ENCODE data around the gene HOXC10. TPM values are rescaled to one million over a fixed set of nuclear protein-coding genes. Genes with fewer than 3 reads are reported as not detected.

HOXC10 gene
- total and polyA plus RNA-seq, 3 experiments from 2014 or later, result not detected

- H3K9me3 Mint-ChIP-seq, result peaks cover 0 to 5% (median 3%) of the 10 kb centered on the region in 5 donors
Observed at GRCh38 chr12:53948650-53949593, 36.0 kb upstream of the HOXC10 start.

GRCh38 chr12:53949631-53950436 is 35.1 kb upstream of the HOXC10 start:
- Histone ChIP-seq H3K36me3 (ENCODE audit: insufficient read depth, low read length) (no peaks in the 10 kb centered on the region), H3K4me1 (ENCODE audit: insufficient read depth, low read length) (peaks cover 8% of the 10 kb centered on the region), H3K27me3 (ENCODE audit: insufficient read depth, low read length, poor library complexity, severe bottlenecking) (peaks cover 91% of the 10 kb centered on the region), H3K9me3 (ENCODE audit: low read length) (no peaks in the 10 kb centered on the region), H3K4me3 (ENCODE audit: low read length) (no peak overlapping the region), H3K27ac (ENCODE audit: low read depth, low read length) (no peak overlapping the region)
- Mint-ChIP-seq H3K36me3 (no peaks in the 10 kb centered on the region), H3K9me3 (peaks cover 0 to 8% (median 3%) of the 10 kb centered on the region in 5 donors), H3K4me1 (peaks cover 10 to 28% (median 11%) of the 10 kb centered on the region in 3 donors), H3K4me3 (peak overlapping the region in 1 of 7 donors; percentile 52), H3K27me3 (peaks cover 95 to 100% of the 10 kb centered on the region in 2 donors), H3K27ac (peak overlapping the region in 2 of 8 donors; percentile 62 to 68)
- no peak for DNase-seq
- ChIA-PET CTCF (no interaction called here), POLR2A (no interaction called here)

More at GRCh38 chr12:53948650-53949593, 36.0 kb upstream of the HOXC10 start:
- peaks cover 91% of the 10 kb centered on the region for H3K27me3 ChIP-seq (ENCODE audit: insufficient read depth, low read length, poor library complexity, severe bottlenecking)
- H3K4me3 ChIP-seq (ENCODE audit: low read length), result no peak overlapping the region
- Mint-ChIP-seq H3K27me3 (peaks cover 95 to 100% of the 10 kb centered on the region in 2 donors), H3K36me3 (no peaks in the 10 kb centered on the region), H3K4me3 (peak overlapping the region in 2 of 7 donors; percentile 6 to 52), H3K27ac (peak overlapping the region in 2 of 8 donors; percentile 43 to 68), H3K4me1 (peaks cover 11 to 26% (median 11%) of the 10 kb centered on the region in 3 donors)
- ChIA-PET POLR2A (no interaction called here), CTCF (no interaction called here)
- no peaks in the 10 kb centered on the region for H3K36me3 ChIP-seq (ENCODE audit: insufficient read depth, low read length)
- H3K27ac ChIP-seq (ENCODE audit: low read depth, low read length), result no peak overlapping the region
- H3K4me1 ChIP-seq (ENCODE audit: insufficient read depth, low read length), result peaks cover 8% of the 10 kb centered on the region
- no peak for DNase-seq
- no peaks in the 10 kb centered on the region for H3K9me3 ChIP-seq (ENCODE audit: low read length)

- CTCF ChIA-PET, result no interaction called here
- POLR2A ChIA-PET, result no interaction called here
Observed at GRCh38 chr12:53950437-53950773, 34.5 kb upstream of the HOXC10 start.

GRCh38 chr12:53950789-53951576 is 34.0 kb upstream of the HOXC10 start:
- Mint-ChIP-seq H3K9me3 (peaks cover 0 to 11% (median 3%) of the 10 kb centered on the region in 5 donors), H3K27me3 (peaks cover 91 to 95% of the 10 kb centered on the region in 2 donors), H3K4me3 (peak overlapping the region in 5 of 7 donors; percentile 0 to 63 (median 29)), H3K36me3 (peaks cover 0 to 2% (median 0%) of the 10 kb centered on the region in 3 donors), H3K27ac (peak overlapping the region in 3 of 8 donors; percentile 8 to 72 (median 63)), H3K4me1 (peaks cover 9 to 30% (median 14%) of the 10 kb centered on the region in 3 donors)
- H3K36me3 ChIP-seq (ENCODE audit: insufficient read depth, low read length), result no peaks in the 10 kb centered on the region
- CTCF ChIA-PET, result interaction anchor here (1.2 kb wide), 1 partner anchor 41 kb away, joined by 3 read pairs; no protein-coding TSS in a partner anchor
- peaks cover 11% of the 10 kb centered on the region for H3K4me1 ChIP-seq (ENCODE audit: insufficient read depth, low read length)
- H3K27me3 ChIP-seq (ENCODE audit: insufficient read depth, low read length, poor library complexity, severe bottlenecking), result peaks cover 88% of the 10 kb centered on the region
- DNase-seq, result no peak
- H3K4me3 ChIP-seq (ENCODE audit: low read length), result no peak overlapping the region
- POLR2A ChIA-PET, result no interaction called here
- no peaks in the 10 kb centered on the region for H3K9me3 ChIP-seq (ENCODE audit: low read length)
- no peak overlapping the region for H3K27ac ChIP-seq (ENCODE audit: low read depth, low read length)

More at GRCh38 chr12:53950437-53950773, 34.5 kb upstream of the HOXC10 start:
- Histone ChIP-seq H3K36me3 (ENCODE audit: insufficient read depth, low read length) (no peaks in the 10 kb centered on the region), H3K27ac (ENCODE audit: low read depth, low read length) (no peak overlapping the region), H3K27me3 (ENCODE audit: insufficient read depth, low read length, poor library complexity, severe bottlenecking) (peaks cover 88% of the 10 kb centered on the region), H3K9me3 (ENCODE audit: low read length) (no peaks in the 10 kb centered on the region), H3K4me1 (ENCODE audit: insufficient read depth, low read length) (peaks cover 8% of the 10 kb centered on the region), H3K4me3 (ENCODE audit: low read length) (no peak overlapping the region)
- H3K4me1 Mint-ChIP-seq, result peaks cover 5 to 24% (median 11%) of the 10 kb centered on the region in 3 donors
- H3K9me3 Mint-ChIP-seq, result peaks cover 0 to 8% (median 3%) of the 10 kb centered on the region in 5 donors
- no peaks in the 10 kb centered on the region for H3K36me3 Mint-ChIP-seq
- peak overlapping the region in 1 of 7 donors; percentile 19 for H3K4me3 Mint-ChIP-seq
- H3K27ac Mint-ChIP-seq, result peak overlapping the region in 3 of 8 donors; percentile 33 to 68 (median 62)
- peaks cover 91 to 95% of the 10 kb centered on the region in 2 donors for H3K27me3 Mint-ChIP-seq
- DNase-seq, result no peak

DNA sequence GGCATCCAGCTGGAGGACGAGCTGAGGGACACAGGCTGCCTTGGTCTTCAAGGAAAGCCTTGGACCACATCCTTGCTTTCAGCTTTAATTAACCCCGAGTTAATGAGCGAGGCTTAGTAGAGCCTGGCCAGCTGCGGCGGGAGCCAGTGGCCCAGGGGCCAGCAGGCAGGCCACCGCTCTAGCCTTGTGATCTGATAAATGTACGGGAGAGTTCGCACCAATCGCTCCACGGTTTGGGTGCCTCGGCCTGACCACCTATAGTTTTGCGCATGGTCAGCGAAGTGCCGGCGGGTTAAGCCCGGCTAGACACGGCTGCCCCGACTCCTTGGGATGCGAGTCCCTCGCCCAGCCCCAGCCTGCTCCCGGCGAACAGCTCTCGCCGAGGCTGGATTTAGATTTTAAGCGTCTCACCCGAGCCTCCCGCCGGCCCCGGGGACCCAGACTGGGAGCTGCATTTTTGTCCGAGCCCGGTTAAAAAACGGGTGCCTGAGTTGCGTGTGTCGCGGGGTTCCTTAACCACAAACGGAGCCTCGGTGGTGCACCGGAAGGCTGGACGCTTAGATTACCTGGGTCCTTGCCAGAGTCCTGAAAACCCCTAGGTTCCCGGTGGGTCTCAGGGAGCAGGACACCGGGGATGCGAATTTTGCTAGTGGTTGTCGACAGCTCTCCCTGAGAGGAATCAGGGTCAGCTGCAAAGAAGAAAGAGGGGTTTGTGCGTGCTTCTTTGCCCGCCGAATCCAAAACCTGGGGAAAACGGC is 33.2 kb upstream of the HOXC10 start:
- no peaks in the 10 kb centered on the region for H3K9me3 ChIP-seq (ENCODE audit: low read length)
- Mint-ChIP-seq H3K27me3 (peaks cover 91 to 95% of the 10 kb centered on the region in 2 donors), H3K4me1 (peaks cover 17 to 38% (median 20%) of the 10 kb centered on the region in 3 donors), H3K36me3 (peaks cover 0 to 2% (median 0%) of the 10 kb centered on the region in 3 donors), H3K9me3 (peaks cover 0 to 12% (median 4%) of the 10 kb centered on the region in 5 donors), H3K27ac (peak overlapping the region in 4 of 8 donors; percentile 5 to 72 (median 36)), H3K4me3 (peak overlapping the region in 5 of 7 donors; percentile 0 to 77 (median 59))
- no peak overlapping the region for H3K27ac ChIP-seq (ENCODE audit: low read depth, low read length)
- H3K4me3 ChIP-seq (ENCODE audit: low read length), result no peak overlapping the region
- H3K27me3 ChIP-seq (ENCODE audit: insufficient read depth, low read length, poor library complexity, severe bottlenecking), result peaks cover 88% of the 10 kb centered on the region
- H3K4me1 ChIP-seq (ENCODE audit: insufficient read depth, low read length), result peaks cover 19% of the 10 kb centered on the region
- H3K36me3 ChIP-seq (ENCODE audit: insufficient read depth, low read length), result no peaks in the 10 kb centered on the region
- ChIA-PET CTCF (interaction anchor here (1.2 kb wide), 1 partner anchor 40 kb away, joined by 3 read pairs; no protein-coding TSS in a partner anchor), POLR2A (no interaction called here)
- DNase-seq, result no peak

GRCh38 chr12:53952335-53952694 is 32.6 kb upstream of the HOXC10 start:
- H3K36me3 Mint-ChIP-seq, result peaks cover 0 to 2% (median 0%) of the 10 kb centered on the region in 3 donors
- Histone ChIP-seq H3K27me3 (ENCODE audit: insufficient read depth, low read length, poor library complexity, severe bottlenecking) (peaks cover 90% of the 10 kb centered on the region), H3K9me3 (ENCODE audit: low read length) (no peaks in the 10 kb centered on the region), H3K36me3 (ENCODE audit: insufficient read depth, low read length) (no peaks in the 10 kb centered on the region), H3K27ac (ENCODE audit: low read depth, low read length) (no peak overlapping the region), H3K4me3 (ENCODE audit: low read length) (no peak overlapping the region), H3K4me1 (ENCODE audit: insufficient read depth, low read length) (peaks cover 21% of the 10 kb centered on the region)
- H3K9me3 Mint-ChIP-seq, result peaks cover 0 to 12% (median 4%) of the 10 kb centered on the region in 5 donors
- H3K4me1 Mint-ChIP-seq, result peaks cover 19 to 43% (median 22%) of the 10 kb centered on the region in 3 donors
- peak overlapping the region in 6 of 7 donors; percentile 28 to 77 (median 33) for H3K4me3 Mint-ChIP-seq
- DNase-seq, result no peak
- CTCF ChIA-PET, result no interaction called here
- POLR2A ChIA-PET, result no interaction called here
- peak overlapping the region in 2 of 8 donors; percentile 25 to 72 for H3K27ac Mint-ChIP-seq
- H3K27me3 Mint-ChIP-seq, result peaks cover 90 to 95% of the 10 kb centered on the region in 2 donors
